PFSK-1 (cell line): Measurements from ENCODE around the gene LRRC28.

Experiments
- FOXP2 ChIP-seq: optimal IDR thresholded peaks from 2 replicates; pipeline ENCODE3; 2011; ENCODE audit warnings: borderline replicate concordance, control low read depth, inconsistent platforms; ENCODE audit not compliant: insufficient read depth; ENCODE audit errors: extremely low read length, extremely low read depth
- POLR2AphosphoS5 ChIP-seq: IDR thresholded peaks from 2 replicates; pipeline ENCODE4 v1.6.1; 2012; ENCODE audit warnings: low read depth, mild to moderate bottlenecking, control low read depth, low read length, moderate library complexity
- SIN3A ChIP-seq: IDR thresholded peaks from 2 replicates; pipeline ENCODE4 v1.6.1; 2012; ENCODE audit warnings: mild to moderate bottlenecking, low read length, moderate library complexity, borderline replicate concordance; ENCODE audit not compliant: insufficient read depth
- TAF1 ChIP-seq: IDR thresholded peaks from 2 replicates; pipeline ENCODE4 v1.6.1; 2012; ENCODE audit warnings: low read length, control low read depth, borderline replicate concordance; ENCODE audit not compliant: insufficient read depth
- TF ChIP-seq, protein P1 (sequence below), 2 experiments: IDR thresholded peaks; 2 replicates each; pipeline versions ENCODE4 v1.6.1 to v1.8.0; 2011 to 2012; ENCODE audit warnings: low read depth in 2 of 2, low read length in 2 of 2, control low read depth in 1 of 2, inconsistent platforms in 1 of 2, mild to moderate bottlenecking in 1 of 2, moderate library complexity in 1 of 2; ENCODE audit not compliant: insufficient read depth in 1 of 2

Gene LRRC28

DNA sequence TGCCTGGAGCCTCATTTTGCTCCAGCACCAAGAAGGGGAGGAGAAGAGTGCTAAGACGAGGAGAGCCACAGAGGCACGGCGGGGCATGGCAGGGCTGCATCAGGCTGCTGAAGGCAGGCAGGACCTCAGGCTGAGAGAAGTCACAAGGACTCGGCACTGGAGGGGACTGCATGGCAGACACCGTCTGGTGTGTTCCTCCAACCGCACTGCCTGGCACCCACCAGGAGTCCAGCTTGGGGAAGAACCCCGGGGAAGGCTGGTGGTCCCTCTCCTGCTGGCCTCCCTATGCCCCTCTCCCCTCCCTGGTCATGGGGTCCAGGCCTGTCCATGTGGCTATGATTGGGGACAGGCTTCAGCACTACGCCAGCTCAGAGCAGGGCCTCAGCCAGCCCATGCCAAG, 161.3 kb downstream of the LRRC28 start:
- TF ChIP-seq POLR2AphosphoS5, result no peak
- no peak for TF ChIP-seq SIN3A
- no peak for TF ChIP-seq FOXP2
- TF ChIP-seq, protein P1, sequence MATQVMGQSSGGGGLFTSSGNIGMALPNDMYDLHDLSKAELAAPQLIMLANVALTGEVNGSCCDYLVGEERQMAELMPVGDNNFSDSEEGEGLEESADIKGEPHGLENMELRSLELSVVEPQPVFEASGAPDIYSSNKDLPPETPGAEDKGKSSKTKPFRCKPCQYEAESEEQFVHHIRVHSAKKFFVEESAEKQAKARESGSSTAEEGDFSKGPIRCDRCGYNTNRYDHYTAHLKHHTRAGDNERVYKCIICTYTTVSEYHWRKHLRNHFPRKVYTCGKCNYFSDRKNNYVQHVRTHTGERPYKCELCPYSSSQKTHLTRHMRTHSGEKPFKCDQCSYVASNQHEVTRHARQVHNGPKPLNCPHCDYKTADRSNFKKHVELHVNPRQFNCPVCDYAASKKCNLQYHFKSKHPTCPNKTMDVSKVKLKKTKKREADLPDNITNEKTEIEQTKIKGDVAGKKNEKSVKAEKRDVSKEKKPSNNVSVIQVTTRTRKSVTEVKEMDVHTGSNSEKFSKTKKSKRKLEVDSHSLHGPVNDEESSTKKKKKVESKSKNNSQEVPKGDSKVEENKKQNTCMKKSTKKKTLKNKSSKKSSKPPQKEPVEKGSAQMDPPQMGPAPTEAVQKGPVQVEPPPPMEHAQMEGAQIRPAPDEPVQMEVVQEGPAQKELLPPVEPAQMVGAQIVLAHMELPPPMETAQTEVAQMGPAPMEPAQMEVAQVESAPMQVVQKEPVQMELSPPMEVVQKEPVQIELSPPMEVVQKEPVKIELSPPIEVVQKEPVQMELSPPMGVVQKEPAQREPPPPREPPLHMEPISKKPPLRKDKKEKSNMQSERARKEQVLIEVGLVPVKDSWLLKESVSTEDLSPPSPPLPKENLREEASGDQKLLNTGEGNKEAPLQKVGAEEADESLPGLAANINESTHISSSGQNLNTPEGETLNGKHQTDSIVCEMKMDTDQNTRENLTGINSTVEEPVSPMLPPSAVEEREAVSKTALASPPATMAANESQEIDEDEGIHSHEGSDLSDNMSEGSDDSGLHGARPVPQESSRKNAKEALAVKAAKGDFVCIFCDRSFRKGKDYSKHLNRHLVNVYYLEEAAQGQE (IDR thresholded peaks at IDR 0.05; ENCODE audit: insufficient read depth in 1 of 2, low read depth in 2 of 2, low read length in 2 of 2), result no peak
- TF ChIP-seq TAF1, result no peak

DNA sequence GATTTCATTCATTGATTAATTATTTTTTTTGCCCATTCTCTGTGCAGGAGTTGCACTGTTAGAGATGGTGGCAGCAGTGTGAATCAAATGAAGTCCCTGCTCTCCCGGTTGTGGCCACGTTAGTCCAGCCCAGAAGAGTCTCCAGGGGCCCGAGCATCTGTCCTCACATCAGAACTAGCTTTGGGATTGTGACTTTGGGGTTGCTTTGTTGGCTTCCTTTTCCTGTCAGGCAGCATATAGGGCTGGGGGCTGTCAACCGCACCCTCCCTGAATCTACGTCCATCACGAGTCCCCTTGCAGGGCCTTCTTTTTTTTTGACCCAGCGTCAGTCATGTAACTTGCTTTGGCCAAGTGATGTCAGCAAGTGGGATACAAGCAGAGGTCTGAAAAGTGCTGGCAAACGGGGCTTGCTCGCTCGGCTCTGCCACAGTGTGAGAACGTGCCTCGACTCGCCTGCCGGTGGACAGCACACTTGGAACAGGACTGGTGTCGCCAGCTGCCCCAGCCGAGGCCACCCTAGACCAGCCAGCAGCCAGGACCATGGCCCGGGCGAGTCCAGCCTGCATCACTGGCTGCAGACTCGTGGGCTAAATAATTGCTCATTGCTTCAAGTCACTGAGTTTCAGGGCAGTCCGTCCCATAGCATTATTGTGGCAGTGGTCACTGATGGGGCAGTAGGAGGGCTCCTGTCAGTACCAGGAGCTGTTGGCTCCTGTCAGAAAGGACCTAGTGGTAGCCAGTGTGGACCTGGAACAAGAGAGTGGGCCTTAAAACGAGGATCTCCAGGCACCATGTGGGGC, 162.9 kb downstream of the LRRC28 start:
- TF ChIP-seq SIN3A (no peak), POLR2AphosphoS5 (no peak), FOXP2 (no peak), TAF1 (no peak)

DNA sequence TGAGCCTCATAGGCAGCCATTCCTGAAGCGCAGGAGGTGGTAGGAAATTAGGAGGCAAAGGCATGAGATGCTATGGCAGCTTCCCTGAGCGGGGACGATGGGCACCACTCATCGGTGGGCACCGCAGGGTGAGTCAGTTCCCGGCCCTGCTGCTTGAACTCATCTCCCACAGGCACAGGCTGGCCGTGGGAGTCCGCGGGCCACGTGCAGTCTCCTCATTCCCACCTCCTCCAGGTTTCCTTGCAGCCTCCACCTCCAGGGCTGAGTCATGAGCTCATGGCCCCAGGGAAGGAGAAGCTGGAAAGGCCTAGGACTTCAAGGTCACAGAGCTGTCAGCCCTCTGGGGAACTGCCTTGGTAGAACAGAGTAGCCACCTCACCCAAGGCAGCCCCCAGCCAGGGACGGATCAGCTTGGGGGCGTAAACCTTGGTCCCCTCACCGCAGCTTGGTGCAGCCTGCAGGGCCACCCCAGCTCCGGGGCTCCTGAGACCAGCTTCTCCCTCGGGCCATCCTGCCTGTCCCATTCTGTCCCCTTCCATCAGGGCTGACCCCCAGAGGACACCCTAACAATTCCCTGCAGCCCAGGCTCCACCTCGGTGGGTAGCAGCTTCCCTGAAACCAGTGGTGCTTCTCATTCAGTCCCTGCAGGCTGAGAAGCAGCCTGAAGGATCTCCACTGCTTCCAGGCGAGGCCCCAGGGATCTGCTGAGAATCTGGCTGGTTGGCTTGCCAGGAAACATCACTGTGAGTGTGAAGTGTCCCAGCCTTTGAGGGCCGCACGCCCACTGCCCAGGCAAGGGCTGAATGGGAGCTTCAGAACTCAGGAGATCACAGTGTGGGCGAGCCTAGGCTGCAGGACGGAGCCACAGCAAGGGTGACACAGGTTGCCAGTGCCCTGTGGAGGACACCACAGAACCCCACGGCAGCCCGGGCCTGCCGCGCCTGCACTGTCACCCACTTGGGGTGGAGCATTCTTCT, 163.8 kb downstream of the LRRC28 start:
- TF ChIP-seq, protein P1 (IDR thresholded peaks at IDR 0.05; ENCODE audit: insufficient read depth in 1 of 2, low read depth in 2 of 2, low read length in 2 of 2), result no peak
- TF ChIP-seq FOXP2, result no peak
- no peak for TF ChIP-seq TAF1
- TF ChIP-seq POLR2AphosphoS5, result no peak
- TF ChIP-seq SIN3A, result no peak

DNA sequence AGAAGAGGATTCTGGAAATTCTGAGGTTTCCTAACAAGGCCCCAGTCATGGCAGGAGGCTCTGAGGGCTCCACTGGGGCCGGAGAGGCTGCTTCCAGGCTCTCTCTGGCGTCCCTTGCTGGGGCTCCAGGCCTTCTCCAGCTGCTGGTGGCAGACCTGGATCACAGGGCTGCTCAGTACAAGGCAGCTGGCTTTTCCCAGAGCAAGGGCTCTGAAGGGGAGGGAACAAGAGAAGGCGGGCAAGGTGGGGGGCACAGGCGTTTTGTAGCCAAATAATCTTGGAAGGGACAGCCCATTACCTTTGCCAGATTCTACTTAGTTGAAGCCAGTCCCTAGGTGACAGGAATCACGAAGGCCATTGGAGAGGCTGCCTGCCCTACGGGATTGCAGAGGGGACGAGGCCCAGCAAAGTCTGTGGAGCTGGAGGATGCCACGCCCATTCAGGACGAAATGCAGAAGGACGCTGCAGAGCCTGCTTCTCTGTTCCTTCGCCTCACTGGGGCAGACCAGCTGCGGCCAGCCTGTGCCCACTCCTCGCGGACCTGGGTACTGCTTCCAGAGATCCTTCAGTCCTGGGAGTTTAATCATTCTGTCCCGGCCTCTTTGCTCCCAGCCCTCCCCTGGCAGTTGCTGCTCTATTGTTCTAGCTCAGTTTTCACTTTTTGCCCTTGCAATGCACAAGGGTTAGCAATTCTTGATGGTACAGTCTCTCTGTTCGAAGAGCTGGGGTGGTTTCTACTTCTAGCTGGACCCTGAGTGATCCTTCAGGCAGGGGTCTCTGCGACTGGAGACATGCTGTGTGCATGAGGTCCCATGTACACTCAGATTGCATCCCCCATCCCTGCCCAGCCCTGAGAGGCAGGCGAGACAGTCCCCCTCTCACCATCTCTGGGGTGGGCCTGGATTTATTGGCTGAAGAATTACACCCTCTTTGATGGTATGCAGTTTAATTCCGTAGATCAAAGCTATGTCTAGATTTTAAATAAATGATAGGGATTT, 165.2 kb downstream of the LRRC28 start:
- TF ChIP-seq, protein P1 (IDR thresholded peaks at IDR 0.05; ENCODE audit: insufficient read depth in 1 of 2, low read depth in 2 of 2, low read length in 2 of 2), result no peak
- TF ChIP-seq FOXP2, result no peak
- TF ChIP-seq SIN3A, result no peak
- TF ChIP-seq POLR2AphosphoS5, result no peak
- TF ChIP-seq TAF1, result no peak

DNA sequence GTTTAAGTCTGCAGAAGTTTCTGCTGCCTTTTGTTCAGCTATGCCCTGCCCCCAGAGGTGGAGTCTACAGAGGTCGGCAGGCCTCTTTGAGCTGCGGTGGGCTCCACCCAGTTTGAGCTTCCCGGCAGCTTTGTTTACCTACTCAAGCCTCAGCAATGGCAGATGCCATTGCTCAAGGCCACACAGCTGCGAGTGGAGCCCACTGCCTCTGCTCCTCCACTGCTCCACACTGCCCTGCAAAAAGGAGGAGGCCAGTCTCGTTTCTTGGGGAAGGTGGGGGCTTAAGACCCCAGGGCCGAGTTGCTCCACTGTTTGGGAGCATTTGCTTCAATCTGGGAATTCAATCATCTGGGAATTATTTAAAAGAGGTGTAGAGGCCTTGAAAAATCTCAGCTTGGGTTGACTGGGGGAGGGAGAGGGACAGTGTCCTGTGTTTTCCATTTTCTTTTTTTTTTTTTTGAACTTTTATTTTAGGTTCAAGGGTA, 169.9 kb downstream of the LRRC28 start:
- no peak for TF ChIP-seq FOXP2
